ENCODE results near the gene B3GNT9.

The B3GNT9 gene

GRCh38 chr16:67150833-67151396, at the start of gene B3GNT9:
B3GNT9 (minus strand) TSS chr16:67150998; CDS start chr16:67150485, 513 bp downstream.
- peak; percentile 78 for DNase-seq

GRCh38 chr16:67200491-67200890, 49.7 kb upstream of the B3GNT9 start:
- no peak for DNase-seq

- no peak for DNase-seq
These were observed 49.0 kb upstream of the B3GNT9 start for GRCh38 chr16:67199808-67200198.

- DNase-seq: no peak
These were observed 48.4 kb upstream of the B3GNT9 start, which contains the start of gene ELMO3 for GRCh38 chr16:67199011-67199807. ELMO3 (plus strand) TSS chr16:67199131; CDS start chr16:67199327, 196 bp downstream.

- peak; percentile 9 for DNase-seq
These were observed 47.5 kb upstream of the B3GNT9 start for GRCh38 chr16:67198238-67198734.

- DNase-seq: no peak
These were observed 46.9 kb upstream of the B3GNT9 start for GRCh38 chr16:67197704-67198103.

- no peak for DNase-seq
These were observed 46.1 kb upstream of the B3GNT9 start for GRCh38 chr16:67196881-67197280.

- DNase-seq: no peak
These were observed 44.9 kb upstream of the B3GNT9 start for GRCh38 chr16:67195676-67196075.

- no peak for DNase-seq
These were observed 43.5 kb upstream of the B3GNT9 start for GRCh38 chr16:67194260-67194659.

GRCh38 chr16:67193536-67193935, 42.7 kb upstream of the B3GNT9 start:
- DNase-seq: no peak

- no peak for DNase-seq
These were observed 42.1 kb upstream of the B3GNT9 start for GRCh38 chr16:67192781-67193361.

GRCh38 chr16:67191995-67192681, 41.3 kb upstream of the B3GNT9 start, which contains the start of gene E2F4:
E2F4 (plus strand) TSS chr16:67192155; CDS start chr16:67192228, 73 bp downstream.
- peak; percentile 62 for DNase-seq

GRCh38 chr16:67191411-67191994, 40.7 kb upstream of the B3GNT9 start:
- DNase-seq: no peak

- DNase-seq: no peak
These were observed 39.9 kb upstream of the B3GNT9 start for GRCh38 chr16:67190448-67191399.

- DNase-seq: no peak
These were observed 39.2 kb upstream of the B3GNT9 start, which contains the start of gene EXOC3L1 for GRCh38 chr16:67190041-67190440. EXOC3L1 (minus strand) TSS chr16:67190136; CDS start chr16:67189676, 460 bp downstream.

- DNase-seq: no peak
These were observed 38.0 kb upstream of the B3GNT9 start for GRCh38 chr16:67188798-67189197.

GRCh38 chr16:67188323-67188722, 37.5 kb upstream of the B3GNT9 start:
- DNase-seq: no peak

GRCh38 chr16:67187175-67187890, 36.5 kb upstream of the B3GNT9 start:
- DNase-seq: no peak

GRCh38 chr16:67186550-67186950, 35.8 kb upstream of the B3GNT9 start:
- DNase-seq: no peak

GRCh38 chr16:67185651-67186134, 34.9 kb upstream of the B3GNT9 start:
- DNase-seq: no peak
